ENCODE data around the gene MZT2A.
"Not testable (repeated sequence)": the region's sequence is repeated elsewhere in the genome, so short reads cannot be mapped to it uniquely, and the experiment has no call there.

MZT2A gene

DNA sequence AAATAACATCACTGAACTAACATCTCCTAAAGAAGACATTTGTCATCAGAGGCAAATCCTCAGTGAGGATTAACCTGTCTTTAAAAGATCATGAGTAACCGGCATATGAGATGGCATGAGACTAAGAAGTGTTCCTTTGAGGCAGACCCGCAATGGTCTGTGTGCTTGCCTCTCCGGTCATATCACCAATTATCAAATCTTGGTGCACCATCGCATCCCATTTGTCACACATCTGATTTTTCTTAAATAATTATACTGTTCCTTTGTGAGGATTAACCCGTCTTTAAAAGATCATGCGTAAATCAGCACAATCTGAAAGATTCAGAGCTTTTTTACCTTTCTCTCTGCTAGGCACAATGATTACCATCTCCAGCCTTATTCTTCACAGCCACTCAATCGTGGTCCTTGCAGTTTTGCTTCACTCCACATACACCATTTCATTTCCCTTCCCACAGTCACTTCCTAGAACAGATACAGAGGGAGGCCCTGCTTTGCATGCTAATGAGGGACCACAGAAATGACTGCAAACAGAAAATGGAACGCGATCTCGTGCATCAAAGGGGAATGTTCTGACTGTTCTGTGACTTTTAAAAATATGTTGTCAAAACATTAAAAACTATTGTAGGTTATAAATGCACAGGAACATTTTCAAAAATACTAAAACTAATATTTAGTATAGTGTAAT lies 40.8 kb downstream of the MZT2A start:
- not testable (repeated sequence) for DNase-seq (ENCODE audit: low read depth)

DNA sequence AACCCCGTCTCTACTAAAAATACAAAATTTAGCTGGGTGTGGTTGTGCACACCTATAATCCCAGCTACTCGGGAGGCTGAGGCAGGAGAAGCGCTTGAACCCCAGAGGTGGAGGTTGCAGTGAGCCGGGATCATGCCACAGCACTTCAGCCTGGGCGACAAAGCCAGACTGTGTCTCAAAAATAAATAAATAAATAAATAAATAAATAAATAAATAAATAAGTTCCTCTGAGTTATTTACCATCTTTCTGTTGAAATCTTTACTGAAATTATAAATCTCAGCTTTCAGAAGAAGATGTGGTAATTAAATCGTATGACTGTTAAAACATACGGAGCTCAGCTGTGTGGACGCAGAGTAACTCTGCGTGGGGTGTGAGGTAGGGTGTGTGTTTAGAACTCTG lies 44.2 kb downstream of the MZT2A start:
- DNase-seq (ENCODE audit: low read depth): not testable (repeated sequence)

DNA sequence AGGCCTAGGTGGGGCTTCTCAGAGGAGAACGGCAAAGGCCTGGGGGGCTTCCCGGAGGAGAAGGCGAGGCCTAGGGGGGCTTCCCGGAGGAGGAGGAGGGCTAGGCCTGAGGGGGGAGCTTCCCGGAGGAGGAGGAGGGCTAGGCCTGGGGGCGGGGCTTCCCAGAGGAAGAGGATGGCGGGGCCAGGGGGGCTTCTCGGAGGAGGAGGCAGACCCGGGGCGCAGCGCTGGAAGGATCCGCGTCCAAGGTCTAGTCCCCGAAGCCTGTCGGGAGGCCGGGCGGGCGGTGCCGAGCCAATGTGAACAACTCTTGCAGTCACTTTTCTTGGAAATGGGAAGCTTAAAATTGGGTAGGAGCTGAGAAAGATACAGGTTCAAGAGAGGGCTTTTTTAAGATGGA lies 46.3 kb downstream of the MZT2A start:
- no peak for DNase-seq (ENCODE audit: low read depth)

DNA sequence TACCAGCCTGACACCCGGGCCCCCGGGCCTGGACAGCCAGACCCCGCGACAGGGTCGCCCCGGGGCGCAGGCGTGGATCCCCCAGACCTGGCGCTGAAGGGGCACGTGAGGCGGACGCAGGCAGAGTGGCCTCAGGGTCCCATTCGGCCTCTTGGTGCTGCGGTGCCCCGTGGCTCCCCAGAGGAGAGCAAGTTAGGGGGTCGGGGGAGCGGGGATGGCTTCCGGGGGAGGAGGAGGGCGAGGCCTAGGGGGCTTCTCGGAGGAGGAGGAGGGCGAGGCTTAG lies 46.7 kb downstream of the MZT2A start:
- not testable (repeated sequence) for DNase-seq (ENCODE audit: low read depth)

DNA sequence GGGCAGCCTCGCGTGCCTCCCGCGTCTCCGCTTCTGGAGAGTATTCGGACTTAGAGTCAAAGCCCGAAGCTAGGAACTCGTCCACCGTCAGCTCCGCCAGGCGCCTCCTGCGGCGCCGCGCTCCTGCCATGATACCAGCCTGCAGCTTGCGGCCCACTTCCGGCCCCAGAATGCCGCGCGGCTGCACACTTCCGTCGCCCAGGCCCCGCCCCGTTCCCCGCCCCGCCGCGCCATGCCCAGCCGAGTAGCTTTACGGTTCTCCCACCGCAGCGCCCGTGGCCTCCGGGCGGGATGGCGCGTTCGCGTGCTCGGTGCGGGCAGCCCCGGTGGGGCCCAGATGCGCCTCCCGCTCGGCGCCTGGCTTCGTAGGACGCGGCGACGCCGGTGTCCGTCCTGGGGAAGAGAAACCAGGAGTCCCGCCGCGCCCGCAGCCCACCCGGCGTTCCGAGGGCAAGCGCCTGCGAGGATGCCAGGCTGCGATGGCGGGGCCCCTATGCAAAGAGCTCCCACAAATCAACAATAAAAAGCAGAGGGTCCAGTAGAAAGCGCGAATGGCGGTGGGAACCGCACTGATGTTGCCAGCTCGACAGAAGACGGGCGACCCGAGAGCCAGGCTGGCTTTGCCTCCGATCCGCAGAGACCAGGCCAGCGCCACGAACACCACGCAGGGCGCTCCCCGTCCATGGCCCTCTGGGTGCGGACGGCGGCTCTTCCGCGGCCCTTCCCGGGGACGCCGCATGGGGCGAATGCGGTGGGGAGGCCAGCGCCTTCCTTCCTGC lies 47.3 kb downstream of the MZT2A start:
- not testable (repeated sequence) for DNase-seq (ENCODE audit: low read depth)

DNA sequence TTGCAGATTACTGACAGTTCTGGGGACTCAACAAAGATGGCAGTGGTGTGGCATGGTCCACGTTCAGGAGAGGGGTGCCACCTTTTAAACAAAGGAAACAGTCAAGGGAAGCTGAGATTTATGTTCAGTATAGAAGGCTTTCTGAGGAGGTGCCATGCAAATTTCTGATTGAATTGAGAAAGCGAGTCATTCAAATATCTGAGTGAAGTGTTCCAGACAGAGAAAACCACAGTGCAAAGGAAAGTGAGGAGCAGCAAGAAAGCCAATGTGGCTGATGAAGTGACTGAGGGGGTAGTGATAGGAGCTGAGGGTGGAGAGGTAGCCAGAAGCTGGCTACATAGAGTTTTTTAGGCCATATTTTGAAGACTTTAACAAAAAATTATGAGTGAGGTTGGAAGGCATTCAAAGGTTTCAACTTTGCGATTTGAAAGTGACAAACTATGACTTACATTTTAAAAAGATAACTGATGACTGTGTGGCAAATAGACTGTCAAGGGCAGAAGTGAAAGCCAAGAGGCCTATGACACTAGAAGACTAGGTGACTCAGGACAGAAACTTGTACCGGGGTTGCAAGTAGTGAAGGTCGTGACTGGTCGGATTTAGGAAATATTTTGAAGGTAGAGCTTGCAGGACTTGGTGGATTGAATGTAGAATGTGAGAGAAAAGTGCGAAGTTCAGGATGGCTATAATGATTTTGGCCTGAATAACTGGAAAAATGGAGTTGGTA lies 51.3 kb downstream of the MZT2A start:
- not testable (repeated sequence) for DNase-seq (ENCODE audit: low read depth)
